ENCODE data around the gene MED22.

DNA sequence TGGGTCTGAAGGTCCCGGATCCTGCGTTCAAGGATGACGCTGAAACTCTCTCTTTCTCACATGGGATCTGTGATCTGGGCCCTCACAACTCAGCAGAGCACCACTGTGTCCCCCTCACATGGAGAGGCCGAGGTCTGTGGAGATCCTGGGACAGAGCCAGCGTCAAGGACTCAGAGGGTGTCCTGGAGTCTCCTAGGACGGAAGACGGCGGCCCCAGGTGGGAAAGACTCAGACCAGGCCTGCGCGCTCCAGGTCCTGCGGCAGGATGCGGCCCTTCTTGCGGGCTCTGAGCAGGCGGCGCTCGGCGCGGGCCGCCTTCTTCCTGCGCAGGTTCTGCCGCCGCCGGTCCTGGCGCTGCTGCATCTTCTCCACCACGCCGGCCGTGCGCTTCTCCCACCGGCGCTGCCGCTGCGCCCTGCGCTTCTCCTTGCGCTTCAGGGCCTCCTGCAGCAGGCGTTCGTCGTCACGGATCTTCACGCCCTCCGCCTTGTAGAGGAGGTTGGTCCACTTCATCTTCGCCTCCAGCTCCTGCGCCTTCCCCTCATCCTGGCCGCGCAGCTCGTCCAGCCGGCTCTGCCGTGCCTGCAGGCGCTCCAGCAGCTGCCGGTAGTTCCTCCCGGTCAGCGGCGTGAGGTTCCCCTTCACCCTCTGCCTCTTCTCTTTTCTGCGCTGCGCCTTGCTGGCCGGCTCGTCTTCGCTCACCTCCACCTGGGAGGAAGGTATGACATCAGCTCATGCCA is 16.1 kb downstream of the MED22 start:
- TF ChIP-seq, protein P1, sequence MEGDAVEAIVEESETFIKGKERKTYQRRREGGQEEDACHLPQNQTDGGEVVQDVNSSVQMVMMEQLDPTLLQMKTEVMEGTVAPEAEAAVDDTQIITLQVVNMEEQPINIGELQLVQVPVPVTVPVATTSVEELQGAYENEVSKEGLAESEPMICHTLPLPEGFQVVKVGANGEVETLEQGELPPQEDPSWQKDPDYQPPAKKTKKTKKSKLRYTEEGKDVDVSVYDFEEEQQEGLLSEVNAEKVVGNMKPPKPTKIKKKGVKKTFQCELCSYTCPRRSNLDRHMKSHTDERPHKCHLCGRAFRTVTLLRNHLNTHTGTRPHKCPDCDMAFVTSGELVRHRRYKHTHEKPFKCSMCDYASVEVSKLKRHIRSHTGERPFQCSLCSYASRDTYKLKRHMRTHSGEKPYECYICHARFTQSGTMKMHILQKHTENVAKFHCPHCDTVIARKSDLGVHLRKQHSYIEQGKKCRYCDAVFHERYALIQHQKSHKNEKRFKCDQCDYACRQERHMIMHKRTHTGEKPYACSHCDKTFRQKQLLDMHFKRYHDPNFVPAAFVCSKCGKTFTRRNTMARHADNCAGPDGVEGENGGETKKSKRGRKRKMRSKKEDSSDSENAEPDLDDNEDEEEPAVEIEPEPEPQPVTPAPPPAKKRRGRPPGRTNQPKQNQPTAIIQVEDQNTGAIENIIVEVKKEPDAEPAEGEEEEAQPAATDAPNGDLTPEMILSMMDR (IDR thresholded peaks at IDR 0.05 in 8 of 11, conservative IDR thresholded peaks at IDR 0.05 in 3 of 11), result no peak
- TF ChIP-seq POLR2A (IDR thresholded peaks at IDR 0.05), result no peak
- peak in 2 of 3 donors; percentile 23 to 62 for TF ChIP-seq POLR2AphosphoS5 (IDR thresholded peaks at IDR 0.05)

All from spleen (tissue), 7 donors.